ENCODE data around the gene KPTN.

- no peak for TF ChIP-seq CTCF (IDR thresholded peaks at IDR 0.05; ENCODE audit: low read depth, low read length)
- TF ChIP-seq EZH2phosphoT487 (IDR thresholded peaks at IDR 0.05; ENCODE audit: low read depth), result no peak
Measured at GRCh38 chr19:47507012-47507411, 23.0 kb upstream of the KPTN start.
